ENCODE results near the gene RUFY2. TPM values are rescaled to one million over a fixed set of nuclear protein-coding genes. Genes with fewer than 3 reads are reported as not detected.
A peak's percentile ranks its signal among the peaks of the same experiment; 100 is the strongest.
"Not testable (repeated sequence)": the region's sequence is repeated elsewhere in the genome, so short reads cannot be mapped to it uniquely, and the experiment has no call there.

RUFY2 gene
- total RNA-seq, 2 donors from 2014 or later: 27.5 to 44.0 TPM

GRCh38 chr10:68327889-68328786, 78.9 kb downstream of the RUFY2 start:
- Histone ChIP-seq H3K4me3 (peak overlapping the region; percentile 48), H3K36me3 (no peaks in the 10 kb centered on the region), H3K4me1 (ENCODE audit: control insufficient read depth in 1 of 2, low read depth in 2 of 2) (peaks cover 0 to 25% of the 10 kb centered on the region in 2 donors), H3K27ac (peak overlapping the region; percentile 37 to 99), H3K27me3 (replicated peaks; ENCODE audit: insufficient read depth) (no peaks in the 10 kb centered on the region), H3K9me3 (no peaks in the 10 kb centered on the region)
- ATAC-seq (ENCODE audit: insufficient number of reproducible peaks, low FRiP score, low read depth) (no peak), DNase-seq (ENCODE audit: low spot score) (no peak)
- TF ChIP-seq CTCF (IDR thresholded peaks at IDR 0.05): no peak

- not testable (repeated sequence) for ATAC-seq (ENCODE audit: insufficient number of reproducible peaks, low FRiP score, low read depth); DNase-seq (ENCODE audit: low spot score)
These were observed 82.7 kb downstream of the RUFY2 start for GRCh38 chr10:68324396-68324795.

GRCh38 chr10:68318331-68319059, 88.6 kb downstream of the RUFY2 start:
- no peaks in the 10 kb centered on the region for H3K27me3 ChIP-seq (replicated peaks; ENCODE audit: insufficient read depth)
- TF ChIP-seq CTCF (IDR thresholded peaks at IDR 0.05): no peak
- ATAC-seq (ENCODE audit: insufficient number of reproducible peaks, low FRiP score, low read depth) (no peak), DNase-seq (ENCODE audit: low spot score) (no peak)
- H3K9me3 ChIP-seq: peaks cover 5% of the 10 kb centered on the region
- H3K27ac ChIP-seq: no peak overlapping the region
- H3K4me1 ChIP-seq (ENCODE audit: control insufficient read depth in 1 of 2, low read depth in 2 of 2): no peaks in the 10 kb centered on the region
- H3K4me3 ChIP-seq: no peak overlapping the region
- H3K36me3 ChIP-seq: no peaks in the 10 kb centered on the region

More at GRCh38 chr10:68324396-68324795, 82.7 kb downstream of the RUFY2 start:
- H3K9me3 ChIP-seq; H3K27me3 ChIP-seq (replicated peaks; ENCODE audit: insufficient read depth); H3K4me3 ChIP-seq; H3K36me3 ChIP-seq; H3K27ac ChIP-seq: not testable (repeated sequence)
- peaks cover 0 to 16% of the 10 kb centered on the region in 2 donors for H3K4me1 ChIP-seq (ENCODE audit: control insufficient read depth in 1 of 2, low read depth in 2 of 2)

- DNase-seq (ENCODE audit: low spot score) (no peak), ATAC-seq (ENCODE audit: insufficient number of reproducible peaks, low FRiP score, low read depth) (no peak)
- Histone ChIP-seq H3K27ac (no peak overlapping the region), H3K4me1 (ENCODE audit: control insufficient read depth in 1 of 2, low read depth in 2 of 2) (no peaks in the 10 kb centered on the region), H3K4me3 (no peak overlapping the region), H3K9me3 (peaks cover 5% of the 10 kb centered on the region), H3K27me3 (replicated peaks; ENCODE audit: insufficient read depth) (no peaks in the 10 kb centered on the region), H3K36me3 (no peaks in the 10 kb centered on the region)
- TF ChIP-seq CTCF (IDR thresholded peaks at IDR 0.05): no peak
These were observed 91.5 kb downstream of the RUFY2 start for GRCh38 chr10:68315582-68315981.

- not testable (repeated sequence) for H3K9me3 ChIP-seq; DNase-seq (ENCODE audit: low spot score); H3K36me3 ChIP-seq; H3K27ac ChIP-seq; ATAC-seq (ENCODE audit: insufficient number of reproducible peaks, low FRiP score, low read depth); H3K4me1 ChIP-seq (ENCODE audit: control insufficient read depth in 1 of 2, low read depth in 2 of 2); H3K4me3 ChIP-seq; H3K27me3 ChIP-seq (replicated peaks; ENCODE audit: insufficient read depth)
These were observed 92.1 kb downstream of the RUFY2 start for GRCh38 chr10:68314930-68315329.

- no peak for TF ChIP-seq CTCF (IDR thresholded peaks at IDR 0.05)
- Histone ChIP-seq H3K27ac (no peak overlapping the region), H3K36me3 (no peaks in the 10 kb centered on the region), H3K9me3 (no peaks in the 10 kb centered on the region), H3K4me3 (no peak overlapping the region), H3K27me3 (replicated peaks; ENCODE audit: insufficient read depth) (no peaks in the 10 kb centered on the region), H3K4me1 (ENCODE audit: control insufficient read depth in 1 of 2, low read depth in 2 of 2) (no peaks in the 10 kb centered on the region)
- DNase-seq (ENCODE audit: low spot score): no peak
- ATAC-seq (ENCODE audit: insufficient number of reproducible peaks, low FRiP score, low read depth): no peak
These were observed 96.5 kb downstream of the RUFY2 start for GRCh38 chr10:68310531-68310930.
